HG02852 (cell line): ENCODE data around the gene GPR183.
"Not testable (repeated sequence)": the region's sequence is repeated elsewhere in the genome, so short reads cannot be mapped to it uniquely, and the experiment has no call there.

ENCODE experiments used
- ATAC-seq: cut with Tn5 transposase; IDR thresholded peaks from one replicate; pipeline ENCODE4 v1.9.1; 2021; ENCODE audit warnings: mild to moderate bottlenecking, moderate library complexity; ENCODE audit not compliant: unreplicated experiment

Gene GPR183

GRCh38 chr13:99251921-99252320 is 55.3 kb downstream of the GPR183 start:
- no peak for ATAC-seq

GRCh38 chr13:99250982-99251825 is 56.0 kb downstream of the GPR183 start:
- ATAC-seq = no peak

- not testable (repeated sequence) for ATAC-seq
Measured at GRCh38 chr13:99249606-99250005, 57.6 kb downstream of the GPR183 start.

- ATAC-seq = not testable (repeated sequence)
Measured at GRCh38 chr13:99249178-99249577, 58.0 kb downstream of the GPR183 start.

- ATAC-seq = no peak
Measured at GRCh38 chr13:99246100-99246499, 61.1 kb downstream of the GPR183 start.
